Raji (cell line): ENCODE data around the gene HILPDA.

ENCODE experiments used
- POLR2A ChIP-seq: IDR thresholded peaks from 2 replicates; pipeline ENCODE4 v1.6.1; 2011; ENCODE audit warnings: low read depth, low read length, control low read depth; ENCODE audit not compliant: insufficient read depth

The HILPDA gene

GRCh38 chr7:128455543-128456254, at the start of gene HILPDA:
HILPDA (plus strand) TSS chr7:128455878; CDS start chr7:128457269, 1,391 bp downstream.
- TF ChIP-seq POLR2A = peak; percentile 98

- no peak for TF ChIP-seq POLR2A
These were observed 49.1 kb upstream of the HILPDA start for GRCh38 chr7:128406314-128407232.

DNA sequence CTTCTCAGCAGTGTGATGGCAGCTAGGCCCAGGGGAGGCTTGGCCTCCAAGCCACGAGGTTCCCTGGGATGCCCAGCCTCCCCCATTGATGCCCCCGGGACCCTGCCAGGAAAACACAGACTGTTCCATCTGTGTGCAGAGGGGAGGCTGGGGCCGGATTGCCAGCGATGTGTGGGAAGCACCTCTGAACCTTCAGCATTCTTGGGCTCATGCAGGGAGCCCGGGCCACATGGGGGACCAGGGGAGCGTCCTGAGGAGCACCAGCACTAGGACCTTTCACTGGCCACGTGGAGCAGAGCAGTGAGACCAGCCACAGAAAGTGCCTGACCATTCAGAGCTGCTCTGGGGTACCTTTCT, 48.5 kb upstream of the HILPDA start:
- TF ChIP-seq POLR2A = no peak

DNA sequence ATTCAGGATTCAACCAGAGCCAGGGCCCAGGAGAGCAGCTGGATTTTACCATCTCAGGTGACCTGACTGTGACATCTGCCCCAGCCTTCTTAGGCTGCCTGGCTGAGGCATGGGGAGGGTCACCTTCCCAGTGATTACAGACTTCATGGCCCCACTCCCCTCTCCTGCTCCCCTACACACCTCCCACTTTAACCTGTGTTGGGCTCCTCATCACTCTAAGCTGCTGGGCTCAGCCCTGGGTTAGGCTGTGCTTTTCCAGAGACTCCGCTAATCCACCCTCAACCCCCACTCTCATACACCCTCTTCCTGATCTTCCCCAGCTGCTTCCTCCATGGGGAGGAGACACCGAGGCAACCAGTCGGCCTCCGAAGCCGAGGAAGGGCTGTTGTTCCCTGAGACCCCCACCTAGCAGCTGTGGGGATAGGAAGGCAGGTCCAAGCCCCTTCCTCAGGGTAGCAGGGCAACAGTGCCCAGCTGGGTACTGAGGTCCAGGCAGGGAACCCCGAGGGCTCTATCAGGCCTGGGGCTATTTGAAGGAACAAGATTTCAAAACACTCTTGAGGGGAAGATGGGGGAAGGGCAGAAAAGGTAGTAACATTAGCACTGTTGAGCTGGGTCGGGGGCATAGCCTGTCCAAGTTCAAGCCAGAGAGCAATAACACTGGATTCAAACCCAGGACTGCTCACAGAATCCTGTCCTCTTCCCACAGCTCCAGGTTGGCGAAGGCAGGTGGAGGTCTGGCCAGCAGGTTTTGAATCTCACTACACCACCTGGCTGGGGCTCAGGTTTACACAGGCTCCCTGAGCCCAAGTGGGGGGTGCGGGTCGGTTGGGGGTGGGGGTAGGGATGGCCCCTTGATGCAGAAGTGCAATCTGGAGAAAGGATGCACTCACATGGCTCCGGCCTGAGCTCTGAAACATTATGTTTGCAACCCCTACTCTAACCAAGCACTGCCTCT, 47.6 kb upstream of the HILPDA start:
- no peak for TF ChIP-seq POLR2A

DNA sequence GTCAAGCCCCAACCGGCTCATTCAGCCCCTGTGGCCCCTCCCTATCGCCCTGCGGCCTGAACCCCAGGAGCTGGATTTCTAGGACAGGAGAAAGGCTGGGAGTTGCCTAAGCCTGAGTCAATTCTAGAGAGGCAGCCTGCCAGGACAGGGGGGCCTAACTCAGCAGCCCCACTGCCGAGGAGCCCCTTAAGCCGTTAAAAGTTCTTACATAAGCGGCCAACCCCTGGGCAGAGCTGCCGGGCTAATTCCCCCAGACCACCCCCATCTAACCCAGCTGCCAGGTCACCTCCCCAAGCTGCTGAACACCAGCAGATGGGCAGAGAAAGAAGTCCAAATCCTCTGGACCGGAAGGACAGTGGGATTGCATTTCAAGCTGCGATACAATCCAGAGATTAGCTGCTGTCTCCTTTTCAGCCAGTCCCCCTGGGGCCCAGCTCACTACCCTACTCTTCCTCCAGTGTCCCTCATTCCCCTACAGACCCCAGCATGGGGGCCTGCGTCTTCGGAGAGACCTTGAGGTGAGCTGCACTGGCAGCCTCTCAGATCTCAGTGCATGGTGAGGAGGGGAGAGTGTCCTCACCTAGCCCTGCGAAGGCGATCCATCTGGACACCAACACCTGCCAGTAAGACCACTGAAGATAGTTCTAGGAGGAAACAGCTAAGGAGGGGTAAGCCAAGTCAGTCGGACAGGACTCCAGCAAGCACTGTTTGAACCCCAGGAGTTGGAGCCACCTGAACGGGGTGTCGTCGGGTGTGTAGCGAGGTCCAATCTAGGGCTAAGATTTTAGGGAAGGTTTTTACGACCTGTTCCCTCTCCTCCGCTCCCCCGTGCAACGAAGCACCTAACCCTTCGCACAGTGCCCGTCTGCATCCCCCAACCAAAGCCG, 46.7 kb upstream of the HILPDA start:
- no peak for TF ChIP-seq POLR2A

GRCh38 chr7:128409596-128410450, 45.9 kb upstream of the HILPDA start, which contains the start of gene IMPDH1:
IMPDH1 (minus strand) TSS chr7:128409982; CDS start chr7:128409901, 81 bp downstream.
- peak; percentile 50 for TF ChIP-seq POLR2A

DNA sequence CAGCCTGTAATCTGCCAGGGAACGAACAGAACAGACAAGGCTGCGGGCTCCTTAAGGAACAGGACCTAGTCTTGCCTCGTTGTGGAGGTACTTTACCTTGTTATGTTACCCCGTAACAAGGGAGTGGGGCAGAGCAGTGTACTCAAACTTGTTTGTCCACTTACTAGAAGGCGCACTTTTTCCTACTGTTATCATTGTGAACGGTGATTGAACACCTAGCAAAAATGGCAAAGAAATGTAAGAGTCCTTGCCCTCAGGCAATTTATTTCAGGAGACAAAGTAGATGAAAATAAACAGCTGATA, 45.3 kb upstream of the HILPDA start:
- no peak for TF ChIP-seq POLR2A

GRCh38 chr7:128415217-128415785, 40.4 kb upstream of the HILPDA start:
- no peak for TF ChIP-seq POLR2A

DNA sequence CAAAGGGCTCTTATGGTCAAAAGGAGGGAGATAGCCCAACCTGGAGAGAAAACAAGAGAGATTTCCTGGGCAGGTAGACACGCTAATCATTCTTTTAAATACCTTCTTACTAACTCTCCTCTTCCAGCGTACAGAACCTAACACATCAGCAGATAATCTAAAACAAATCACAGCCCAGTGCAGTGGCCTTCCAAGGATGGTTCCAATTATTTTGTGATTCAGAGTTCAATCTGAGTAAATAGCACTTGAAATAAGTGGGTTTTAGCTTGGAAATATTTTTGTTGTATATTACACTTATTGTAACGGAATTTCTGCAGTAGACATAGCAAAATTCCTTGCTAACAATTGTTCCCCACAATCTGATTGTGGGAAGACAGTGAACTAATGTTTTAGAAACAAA, 38.6 kb upstream of the HILPDA start:
- no peak for TF ChIP-seq POLR2A

DNA sequence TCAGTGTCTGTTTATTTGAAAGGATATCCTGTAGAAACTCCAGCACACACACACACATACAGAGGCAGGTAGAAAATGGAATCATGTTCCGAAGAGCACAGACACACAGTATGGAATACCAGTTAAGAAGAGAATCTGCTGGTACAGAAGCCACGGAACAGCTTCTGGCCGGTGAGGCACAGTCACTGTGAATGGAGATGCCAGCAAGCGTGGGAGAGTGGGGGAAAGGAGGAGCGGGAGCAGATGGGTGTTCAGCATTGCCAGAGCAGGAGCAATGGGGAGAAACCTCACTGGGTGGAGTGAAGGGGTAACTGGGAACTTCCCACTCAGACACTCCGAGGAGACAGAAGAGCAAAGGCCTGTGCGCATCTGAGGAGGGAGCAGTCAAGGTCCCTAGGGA, 36.4 kb upstream of the HILPDA start:
- TF ChIP-seq POLR2A = no peak

GRCh38 chr7:128420773-128421172, 34.9 kb upstream of the HILPDA start:
- TF ChIP-seq POLR2A = no peak

- TF ChIP-seq POLR2A = no peak
These were observed 34.3 kb upstream of the HILPDA start for GRCh38 chr7:128421384-128421783.

GRCh38 chr7:128422037-128422436, 33.6 kb upstream of the HILPDA start:
- TF ChIP-seq POLR2A = no peak
